ENCODE data around the gene DGKI.

- TF ChIP-seq ZNF274 (IDR thresholded peaks at IDR 0.05; ENCODE audit: low read depth, low read length) (no peak), YY1 (IDR thresholded peaks at IDR 0.05; ENCODE audit: insufficient read depth, insufficient read length) (no peak), SUZ12 (IDR thresholded peaks at IDR 0.05; ENCODE audit: extremely low read depth, insufficient read depth, insufficient read length) (no peak)
Measured at GRCh38 chr7:137798073-137798763, 48.6 kb downstream of the DGKI start.

Measured in NT2/D1 (cell line).